H1 (cell line): ENCODE measurements around the gene MFSD2B. TPM values are rescaled to one million over a fixed set of nuclear protein-coding genes. Genes with fewer than 3 reads are reported as not detected.

Experiments used
- CTCF ChIA-PET: fragments of 300-600 bp; sonication (Branson Sonifier 250); formaldehyde crosslinking; loops from one replicate; lab custom pipeline; 2021; ENCODE audit not compliant: partially characterized antibody; lab: Charles Lee
- POLR2A ChIA-PET: fragments of 300-600 bp; sonication (Branson Sonifier 250); formaldehyde crosslinking; loops from one replicate; lab custom pipeline; 2021; ENCODE audit warnings: inconsistent platforms; ENCODE audit not compliant: partially characterized antibody; lab: Charles Lee
- DNase-seq, 2 experiments: peaks; one replicate each; pipeline versions ENCODE4 v3.0.0 to v3.0.0-alpha.2; 2010 to 2022; ENCODE audit warnings: low spot score in 2 of 2, low read depth in 1 of 2, mixed read lengths in 1 of 2
- FAIRE-seq: peaks from 2 replicates; lab custom pipeline; 2011; peaks lifted over from hg19 to GRCh38; lab: Jason Lieb, UNC
- H2AFZ ChIP-seq: 2 replicates; pipeline ENCODE4 v1.8.1; 2012; ENCODE audit warnings: low read length, inconsistent platforms
- H2AK5ac ChIP-seq: 2 replicates; pipeline ENCODE4 v1.6.1; 2013; ENCODE audit warnings: low read depth, low read length
- H2BK120ac ChIP-seq: replicated peaks from 2 replicates; pipeline ENCODE3; 2013; ENCODE audit warnings: low read depth, low read length, inconsistent platforms
- H2BK12ac ChIP-seq: 2 replicates; pipeline ENCODE4 v1.6.1; 2013; ENCODE audit warnings: low read depth, low read length
- H2BK15ac ChIP-seq: 2 replicates; pipeline ENCODE4 v1.6.1; 2013; ENCODE audit warnings: low read length
- H2BK20ac ChIP-seq: 2 replicates; pipeline ENCODE4 v1.6.1; 2013; ENCODE audit warnings: low read length
- H2BK5ac ChIP-seq: 2 replicates; pipeline ENCODE4 v1.6.1; 2013; ENCODE audit warnings: low read depth, low read length
- H3K14ac ChIP-seq: 2 replicates; pipeline ENCODE4 v1.6.1; 2013; ENCODE audit warnings: inconsistent platforms; ENCODE audit not compliant: insufficient read length
- H3K18ac ChIP-seq: 2 replicates; pipeline ENCODE4 v1.6.1; 2013; ENCODE audit warnings: low read length; ENCODE audit errors: extremely low read depth
- H3K23ac ChIP-seq: 2 replicates; pipeline ENCODE4 v1.6.1; 2013; ENCODE audit warnings: inconsistent platforms; ENCODE audit not compliant: insufficient read length
- H3K23me2 ChIP-seq: 2 replicates; pipeline ENCODE4 v1.6.1; 2013; ENCODE audit warnings: low read depth, low read length
- H3K27ac ChIP-seq: 2 replicates; pipeline ENCODE4 v1.6.1; 2011; ENCODE audit warnings: low read depth, low read length, inconsistent platforms
- H3K27me3 ChIP-seq, 4 experiments: replicated peaks in 1 of 4; 1 replicate in 1 of 4; 2 replicates in 3 of 4; pipeline versions ENCODE4 v1.6.1 to v1.8.1; 2011 to 2013; ENCODE audit warnings: low read length in 3 of 4, mild to moderate bottlenecking in 3 of 4, inconsistent platforms in 2 of 4, mixed read lengths in 2 of 4, moderate library complexity in 1 of 4; ENCODE audit not compliant: control insufficient read depth in 3 of 4, insufficient read depth in 3 of 4; ENCODE audit errors: extremely low read depth in 1 of 4
- H3K36me3 ChIP-seq, 4 experiments: 2 replicates each; pipeline versions ENCODE4 v1.6.1 to v1.8.1; 2011 to 2013; ENCODE audit warnings: mild to moderate bottlenecking in 4 of 4, low read length in 3 of 4, moderate library complexity in 2 of 4, control low read depth in 1 of 4, inconsistent platforms in 1 of 4; ENCODE audit not compliant: insufficient read depth in 4 of 4, control insufficient read depth in 2 of 4
- H3K4ac ChIP-seq: replicated peaks from 2 replicates; pipeline ENCODE3; 2013; ENCODE audit warnings: low read length, low read depth, mixed read lengths, inconsistent platforms; ENCODE audit not compliant: insufficient read length
- H3K4me1 ChIP-seq, 4 experiments: replicated peaks in 1 of 4; 1 replicate in 1 of 4; 2 replicates in 3 of 4; pipeline versions ENCODE4 v1.6.1 to v1.8.1; 2011 to 2013; ENCODE audit warnings: low read length in 3 of 4, inconsistent platforms in 2 of 4, mixed read lengths in 1 of 4; ENCODE audit not compliant: insufficient read depth in 4 of 4, control insufficient read depth in 3 of 4
- H3K4me2 ChIP-seq, 2 experiments: 2 replicates each; pipeline versions ENCODE4 v1.6.1 to v1.8.1; 2011 to 2013; ENCODE audit warnings: low read depth in 2 of 2, low read length in 2 of 2, control low read depth in 1 of 2, inconsistent platforms in 1 of 2, mild to moderate bottlenecking in 1 of 2; ENCODE audit not compliant: insufficient read depth in 1 of 2
- H3K4me3 ChIP-seq, 4 experiments: fragments of 200-600, 300-600 bp in 1 of 4; sonication (generic), shearing (Covaris generic), sonication (Bioruptor Twin) in 1 of 4; 2 replicates each; pipeline versions ENCODE4 v1.5.1 to v1.8.1; 2011 to 2016; ENCODE audit warnings: low read length in 4 of 4, low read depth in 3 of 4, control low read depth in 2 of 4, inconsistent platforms in 2 of 4, mild to moderate bottlenecking in 2 of 4, mixed read lengths in 1 of 4, moderate library complexity in 1 of 4; ENCODE audit not compliant: insufficient read depth in 2 of 4; ENCODE audit errors: extremely low read depth in 1 of 4
- H3K56ac ChIP-seq: replicated peaks from 2 replicates; pipeline ENCODE3; 2013; ENCODE audit warnings: low read depth, mild to moderate bottlenecking, mixed read lengths, low read length, inconsistent platforms; ENCODE audit not compliant: insufficient read length
- H3K79me1 ChIP-seq: 2 replicates; pipeline ENCODE4 v1.6.1; 2013; ENCODE audit warnings: low read depth, low read length, control low read depth
- H3K79me2 ChIP-seq, 2 experiments: 2 replicates each; pipeline versions ENCODE4 v1.6.1 to v1.8.1; 2012 to 2013; ENCODE audit warnings: low read length in 2 of 2, mild to moderate bottlenecking in 2 of 2, inconsistent platforms in 1 of 2; ENCODE audit not compliant: insufficient read depth in 2 of 2, control insufficient read depth in 1 of 2
- H3K9ac ChIP-seq, 4 experiments: replicated peaks in 1 of 4; 1 replicate in 1 of 4; 2 replicates in 3 of 4; pipeline versions ENCODE4 v1.6.1 to v1.8.1; 2011 to 2013; ENCODE audit warnings: low read depth in 3 of 4, low read length in 3 of 4, control low read depth in 2 of 4, mild to moderate bottlenecking in 2 of 4, moderate library complexity in 2 of 4, inconsistent platforms in 1 of 4; ENCODE audit errors: extremely low read depth in 1 of 4
- H3K9me3 ChIP-seq, 2 experiments: 2 replicates each; pipeline versions ENCODE4 v1.6.1 to v1.8.1; 2012 to 2013; ENCODE audit warnings: mild to moderate bottlenecking in 2 of 2, moderate library complexity in 2 of 2, control low read depth in 1 of 2, inconsistent platforms in 1 of 2, low read depth in 1 of 2, low read length in 1 of 2, mixed read lengths in 1 of 2; ENCODE audit not compliant: insufficient read depth in 2 of 2
- H4K20me1 ChIP-seq, 2 experiments: replicated peaks in 1 of 2; 2 replicates each; pipeline versions ENCODE3 to v1.8.1; 2011 to 2013; ENCODE audit warnings: inconsistent platforms in 2 of 2, low read length in 2 of 2, mild to moderate bottlenecking in 1 of 2; ENCODE audit not compliant: insufficient read depth in 2 of 2, control insufficient read depth in 1 of 2
- H4K5ac ChIP-seq: 2 replicates; pipeline ENCODE4 v1.6.1; 2013; ENCODE audit warnings: low read length, low read depth, mixed read lengths, inconsistent platforms; ENCODE audit not compliant: insufficient read length
- H4K8ac ChIP-seq: 2 replicates; pipeline ENCODE4 v1.8.0; 2013; ENCODE audit warnings: mild to moderate bottlenecking, moderate library complexity, low read length, inconsistent platforms; ENCODE audit not compliant: insufficient read depth; ENCODE audit errors: extremely low read depth
- H4K91ac ChIP-seq: replicated peaks from 2 replicates; pipeline ENCODE3; 2013; ENCODE audit warnings: low read length, mixed read lengths, inconsistent platforms; ENCODE audit not compliant: insufficient read length
- CTBP2 ChIP-seq: IDR thresholded peaks from 2 replicates; pipeline ENCODE4 v1.7.0; 2011; ENCODE audit warnings: borderline replicate concordance, mild to moderate bottlenecking, moderate library complexity, mixed read lengths, low read length; ENCODE audit not compliant: insufficient read depth, insufficient read length
- WGBS, 2 experiments: shearing (Covaris generic) in 1 of 2; methylation state at CpG; one replicate each; pipeline versions ENCODE4 v1.1.6 to v1.1.7; 2013 to 2015; ENCODE audit warnings: low lambda C conversion rate in 2 of 2, mixed read lengths in 2 of 2, inconsistent platforms in 1 of 2, low coverage in 1 of 2, missing lambda C conversion rate in 1 of 2; ENCODE audit not compliant: insufficient replicate concordance in 2 of 2, insufficient coverage in 1 of 2, insufficient read length in 1 of 2; ENCODE audit errors: extremely low coverage in 1 of 2, missing lambda C conversion rate in 1 of 2; 5-methylcytosine and 5-hydroxymethylcytosine counted together
- polyA plus RNA-seq, 7 experiments: library from polyadenylated mRNA; depleted of rRNA in 3 of 7; stranded (reverse) in 5 of 7; unstranded in 2 of 7; fragments of >200 nt in 5 of 7; fragments of 200-250 nt in 2 of 7; gene quantifications; 1 replicate in 5 of 7; 2 replicates in 1 of 7; 4 replicates in 1 of 7; pipeline versions ENCODE4 v1.2.1 to v1.2.3, GENCODE V29; 2011 to 2013; ENCODE audit warnings: missing spikeins in 2 of 7, mixed read lengths in 2 of 7
- total RNA-seq: library from RNA; stranded (reverse); fragmentation: NEBNext Ultra II Directional; extraction: Animal tissue kit (Norgen Biotek cat#: 25700); gene quantifications from 2 replicates; pipeline ENCODE4 v1.2.1, GENCODE V29; 2021

Gene MFSD2B
- total and polyA plus RNA-seq, 2 of the 8 experiments (the other 6 are each of a cell fraction or from before 2014, with no cell fraction given): 0.33 to 0.48 TPM

DNA sequence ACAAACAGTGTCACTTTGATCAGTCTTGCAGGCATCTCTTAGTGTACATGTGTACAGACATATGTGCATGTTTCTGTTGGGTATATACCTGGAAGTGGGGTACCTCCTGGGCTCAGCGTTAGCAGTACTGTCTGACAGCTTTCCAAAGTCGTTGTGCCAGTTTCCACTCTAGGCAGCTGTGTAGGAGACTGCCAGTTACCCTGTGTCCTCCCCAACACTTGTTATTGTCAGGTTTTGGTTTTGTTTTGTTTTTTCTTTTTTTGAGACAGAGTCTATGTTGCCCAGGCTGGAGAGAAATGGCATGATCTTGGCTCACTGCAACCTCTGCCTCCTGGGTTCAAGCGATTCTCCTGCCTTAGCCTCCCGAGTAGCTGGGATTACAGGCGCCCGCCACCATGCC, 45.9 kb downstream of the MFSD2B start:
- Histone ChIP-seq H4K91ac (no peak overlapping the region), H3K9me3 (no peaks in the 10 kb centered on the region), H2BK20ac (no peak overlapping the region), H3K36me3 (peaks cover 0 to 8% (median 0%) of the 10 kb centered on the region in 4 experiments; a peak in 1 of 8 replicates), H3K4ac (no peak overlapping the region), H3K4me3 (no peak overlapping the region), H3K4me2 (no peak overlapping the region), H3K27me3 (no peaks in the 10 kb centered on the region), H3K56ac (no peak overlapping the region), H3K14ac (no peak overlapping the region), H2AK5ac (no peak overlapping the region), H3K18ac (no peak overlapping the region), H2AFZ (no peak overlapping the region), H3K23ac (no peak overlapping the region), H2BK5ac (no peak overlapping the region)
- POLR2A ChIA-PET: interaction anchor here (0.5 to 1.8 kb wide), 2 partner anchors 9 to 77 kb away, joined by 3 to 4 read pairs; partner anchors contain the start of gene WDCP
- FAIRE-seq (no peak), DNase-seq (no peak)
- TF ChIP-seq CTBP2: no peak
- TF ChIP-seq, all 59 proteins: peak for 0
- Histone ChIP-seq H3K4me1 (peaks cover 0 to under 1% (median 0%) of the 10 kb centered on the region in 4 experiments; a peak in 2 of 7 replicates), H3K9ac (no peak overlapping the region), H4K8ac (no peak overlapping the region), H3K23me2 (no peaks in the 10 kb centered on the region; the same call in 1 of the 2 replicates), H3K27ac (no peak overlapping the region), H2BK12ac (no peak overlapping the region), H4K20me1 (peaks cover 2 to 7% of the 10 kb centered on the region in 2 experiments), H3K79me1 (no peaks in the 10 kb centered on the region), H2BK15ac (no peak overlapping the region), H4K5ac (no peak overlapping the region), H2BK120ac (no peak overlapping the region), H3K79me2 (0 out of 4 replicates have a peak, but pooled peaks cover 0 to 2% of the 10 kb centered on the region in 2 experiments)
- 92% methylated on average over 6 of the region's 6 CpGs; no CpG with 5 or more reads in 1 of the 2 experiments for WGBS, 2 experiments
- CTCF ChIA-PET: interaction anchor here (1.3 kb wide), 1 partner anchor 21 kb away, joined by 3 read pairs; the partner anchor contains the start of gene SF3B6
